GM23248 (cell line): ENCODE data around the gene CDKAL1. TPM values are rescaled to one million over a fixed set of nuclear protein-coding genes. Genes with fewer than 3 reads are reported as not detected.
"Not testable (repeated sequence)": the region's sequence is repeated elsewhere in the genome, so short reads cannot be mapped to it uniquely, and the experiment has no call there.

ENCODE experiments used
- DNase-seq: peaks from one replicate; pipeline ENCODE4 v3.0.0-alpha.2; 2015
- H2AFZ ChIP-seq: fragments of 200-600 bp; sonication (generic); 2 replicates; pipeline ENCODE4 v1.6.1; 2016; ENCODE audit warnings: antibody characterized with exemption
- H3F3A ChIP-seq: fragments of 200-600 bp; sonication (generic); 2 replicates; pipeline ENCODE4 v1.6.1; 2016; ENCODE audit warnings: mild to moderate bottlenecking, antibody characterized with exemption, mixed run types; ENCODE audit not compliant: insufficient read depth
- H3K27ac ChIP-seq: fragments of 200-600 bp; sonication (generic); 2 replicates; pipeline ENCODE4 v1.5.1; 2016; ENCODE audit warnings: mild to moderate bottlenecking
- H3K27me3 ChIP-seq: fragments of 200-600 bp; sonication (generic); replicated peaks from 2 replicates; pipeline ENCODE4 v1.6.1; 2016; ENCODE audit warnings: mild to moderate bottlenecking; ENCODE audit not compliant: insufficient read depth
- H3K36me3 ChIP-seq: fragments of 200-600 bp; sonication (generic); 2 replicates; pipeline ENCODE4 v1.6.1; 2016; ENCODE audit warnings: low read depth, mild to moderate bottlenecking
- H3K4me1 ChIP-seq: fragments of 200-600 bp; sonication (generic); 2 replicates; pipeline ENCODE4 v1.6.1; 2016; ENCODE audit warnings: mild to moderate bottlenecking; ENCODE audit not compliant: insufficient read depth
- H3K4me2 ChIP-seq: fragments of 200-600 bp; sonication (generic); one replicate; pipeline ENCODE4 v1.6.1; 2016; ENCODE audit warnings: mild to moderate bottlenecking; ENCODE audit not compliant: unreplicated experiment
- H3K4me3 ChIP-seq: fragments of 200-600 bp; sonication (generic); 2 replicates; pipeline ENCODE4 v1.5.1; 2016; ENCODE audit warnings: mild to moderate bottlenecking
- H3K79me2 ChIP-seq: fragments of 200-600 bp; sonication (generic); 2 replicates; pipeline ENCODE4 v1.6.1; 2016; ENCODE audit warnings: mild to moderate bottlenecking; ENCODE audit not compliant: insufficient read depth
- H3K9ac ChIP-seq: fragments of 200-600 bp; sonication (generic); 2 replicates; pipeline ENCODE4 v1.6.1; 2016; ENCODE audit warnings: mild to moderate bottlenecking
- H3K9me2 ChIP-seq: fragments of 200-600 bp; sonication (generic); 2 replicates; pipeline ENCODE4 v1.6.1; 2016; ENCODE audit warnings: mixed run types, mild to moderate bottlenecking, moderate library complexity; ENCODE audit not compliant: insufficient read depth
- H3K9me3 ChIP-seq: fragments of 200-600 bp; sonication (generic); one replicate; pipeline ENCODE4 v1.6.1; 2017; ENCODE audit warnings: low read depth
- H4K20me1 ChIP-seq: fragments of 200-600 bp; sonication (generic); 2 replicates; pipeline ENCODE4 v1.6.0; 2016; ENCODE audit not compliant: insufficient read depth
- EZH2 ChIP-seq: fragments of 200-600 bp; sonication (generic); IDR thresholded peaks from 2 replicates; pipeline ENCODE4 v1.6.1; 2018; ENCODE audit warnings: antibody characterized with exemption, mild to moderate bottlenecking; ENCODE audit not compliant: insufficient read depth, poor library complexity, severe bottlenecking
- EZH2phosphoT487 ChIP-seq: fragments of 200-600 bp; sonication (generic); IDR thresholded peaks from 2 replicates; pipeline ENCODE4 v1.6.1; 2018; ENCODE audit warnings: antibody characterized with exemption, moderate library complexity, mild to moderate bottlenecking, low read depth; ENCODE audit not compliant: insufficient read depth
- WGBS, 2 experiments: methylation state at CpG; one replicate each; pipeline ENCODE4 v1.1.6; 2015 to 2017; ENCODE audit warnings: low lambda C conversion rate in 2 of 2, low coverage in 1 of 2; ENCODE audit errors: missing lambda C conversion rate in 2 of 2; 5-methylcytosine and 5-hydroxymethylcytosine counted together
- in situ Hi-C: fragments of 300-500 bp; cut with MboI; formaldehyde crosslinking; loops from 2 replicates; pipeline ENCODE4 v1.15.0; 2020
- polyA plus RNA-seq: library from polyadenylated mRNA; unstranded; fragments of >200 nt; fragmentation: Nextera tagmentation; extraction: Ambion mirVana; gene quantifications from 2 replicates; pipeline ENCODE4 v1.2.1, GENCODE V29; 2016
- total RNA-seq: library from RNA; depleted of rRNA; stranded (reverse); fragments of >200 nt; shearing (Covaris generic); gene quantifications from 2 replicates; pipeline ENCODE4 v1.2.3, GENCODE V29; 2014

CDKAL1 gene
- total and polyA plus RNA-seq, 2 experiments from 2014 or later: 7.5 to 10.8 TPM

- Histone ChIP-seq H3K4me3 (no peak overlapping the region), H3K9me2 (no peaks in the 10 kb centered on the region), H4K20me1 (no peaks in the 10 kb centered on the region), H3K27ac (no peak overlapping the region), H3K79me2 (no peaks in the 10 kb centered on the region), H3K4me2 (no peak overlapping the region), H3K4me1 (0 out of 2 replicates have a peak, but pooled peaks cover 9% of the 10 kb centered on the region), H3K36me3 (no peaks in the 10 kb centered on the region), H3K9me3 (no peaks in the 10 kb centered on the region), H3K9ac (no peak overlapping the region), H3F3A (no peaks in the 10 kb centered on the region), H2AFZ (no peak overlapping the region), H3K27me3 (no peaks in the 10 kb centered on the region)
- DNase-seq: no peak
- 95 to 98% methylated on average over 4 of the region's 4 CpGs for WGBS, 2 experiments
- in situ Hi-C loops: no loop called here
- TF ChIP-seq EZH2phosphoT487 (no peak), EZH2 (no peak)
These were observed 655.5 kb downstream of the CDKAL1 start for GRCh38 chr6:21189759-21190158.

GRCh38 chr6:21190701-21191100, 656.4 kb downstream of the CDKAL1 start:
- no peaks in the 10 kb centered on the region for H3F3A ChIP-seq
- H3K27me3 ChIP-seq: no peaks in the 10 kb centered on the region
- peak overlapping the region; percentile 68 for H3K4me2 ChIP-seq
- TF ChIP-seq EZH2: no peak
- no peaks in the 10 kb centered on the region for H3K79me2 ChIP-seq
- H3K9me2 ChIP-seq: no peaks in the 10 kb centered on the region
- WGBS, 2 experiments: 38 to 43% methylated on average over 2 of the region's 2 CpGs
- no peaks in the 10 kb centered on the region for H4K20me1 ChIP-seq
- H3K27ac ChIP-seq: no peak overlapping the region
- H3K4me1 ChIP-seq: 0 out of 2 replicates have a peak, but pooled peaks cover 9% of the 10 kb centered on the region
- H3K36me3 ChIP-seq: no peaks in the 10 kb centered on the region
- H2AFZ ChIP-seq: peak overlapping the region; percentile 52
- H3K9ac ChIP-seq: peak overlapping the region; percentile 44
- no peaks in the 10 kb centered on the region for H3K9me3 ChIP-seq
- DNase-seq: peak; percentile 2
- peak overlapping the region; percentile 49 for H3K4me3 ChIP-seq
- in situ Hi-C loops: no loop called here

DNA sequence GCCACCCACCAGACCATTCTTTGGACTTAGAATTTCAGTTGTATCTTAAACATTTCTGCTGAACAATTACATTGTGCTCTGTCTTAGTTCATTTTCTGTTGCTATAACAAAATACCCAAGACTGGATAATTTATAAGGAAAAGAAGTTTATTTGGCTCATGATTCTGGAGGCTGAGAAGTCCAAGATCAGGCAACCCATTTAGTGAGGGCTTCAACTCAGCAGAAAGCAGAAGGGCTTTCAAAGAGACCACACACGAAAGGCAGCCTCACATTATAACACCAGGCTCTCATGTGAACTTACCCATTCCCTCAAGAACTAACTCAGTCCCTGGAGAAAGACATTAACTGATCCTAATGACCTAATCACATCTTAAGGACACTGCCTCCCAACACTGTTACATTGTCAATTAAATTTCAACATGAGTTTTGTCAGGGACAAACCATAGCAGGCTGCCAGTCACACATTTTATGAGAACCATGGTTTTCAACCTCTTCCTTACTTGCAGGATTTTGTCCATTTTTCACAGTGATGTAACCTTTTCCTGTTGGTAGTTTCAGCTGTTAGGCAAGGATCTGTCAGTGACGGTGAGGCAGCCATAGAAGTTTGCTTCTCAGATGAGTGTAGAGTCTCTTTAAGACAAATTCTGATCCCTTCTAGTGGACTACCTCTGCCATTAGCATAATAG, 659.7 kb downstream of the CDKAL1 start:
- no peak overlapping the region for H3K4me2 ChIP-seq
- no peaks in the 10 kb centered on the region for H3F3A ChIP-seq
- H3K27me3 ChIP-seq: no peaks in the 10 kb centered on the region
- H4K20me1 ChIP-seq: no peaks in the 10 kb centered on the region
- 91 to 93% methylated on average over 2 of the region's 2 CpGs for WGBS, 2 experiments
- 0 out of 2 replicates have a peak, but pooled peaks cover 9% of the 10 kb centered on the region for H3K4me1 ChIP-seq
- no peaks in the 10 kb centered on the region for H3K9me2 ChIP-seq
- H3K9ac ChIP-seq: no peak overlapping the region
- in situ Hi-C loops: no loop called here
- H3K4me3 ChIP-seq: no peak overlapping the region
- TF ChIP-seq EZH2: no peak
- TF ChIP-seq EZH2phosphoT487: no peak
- H3K27ac ChIP-seq: no peak overlapping the region
- no peak overlapping the region for H2AFZ ChIP-seq
- H3K79me2 ChIP-seq: no peaks in the 10 kb centered on the region
- no peaks in the 10 kb centered on the region for H3K9me3 ChIP-seq
- no peak for DNase-seq
- H3K36me3 ChIP-seq: no peaks in the 10 kb centered on the region

DNA sequence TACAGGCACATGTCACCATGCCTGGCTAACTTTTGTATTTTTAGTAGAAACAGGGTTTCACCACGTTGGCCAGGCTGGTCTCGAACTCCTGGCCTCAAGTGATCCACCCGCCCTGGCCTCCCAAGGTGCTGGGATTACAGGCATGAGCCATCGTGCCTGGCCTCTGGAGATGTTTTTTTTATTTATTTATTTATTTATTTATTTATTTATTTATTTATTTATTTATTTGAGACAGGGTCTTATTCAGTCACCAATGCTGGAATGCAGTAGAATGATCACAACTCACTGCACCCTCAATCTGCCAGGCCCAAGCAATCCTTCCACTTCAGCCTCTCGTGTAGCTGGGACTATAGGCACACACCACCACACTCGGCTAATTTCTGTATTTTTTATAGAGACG, 661.0 kb downstream of the CDKAL1 start:
- in situ Hi-C loops, H3K9me2 ChIP-seq, H4K20me1 ChIP-seq, H3K27me3 ChIP-seq, H3F3A ChIP-seq, H3K36me3 ChIP-seq, H3K27ac ChIP-seq, H3K4me1 ChIP-seq, H2AFZ ChIP-seq, H3K4me2 ChIP-seq, H3K79me2 ChIP-seq, H3K9me3 ChIP-seq, H3K9ac ChIP-seq, H3K4me3 ChIP-seq, DNase-seq: not testable (repeated sequence)
- WGBS, 2 experiments: 86 to 93% methylated on average over 7 of the region's 7 CpGs
